Peyer's patch (tissue), 4 donors: ENCODE results near the gene TK2. TPM values are rescaled to one million over a fixed set of nuclear protein-coding genes. Genes with fewer than 3 reads are reported as not detected.
"Not testable (repeated sequence)": the region's sequence is repeated elsewhere in the genome, so short reads cannot be mapped to it uniquely, and the experiment has no call there.

Experiments used
- DNase-seq, 3 donors: peaks; one replicate each; pipeline ENCODE4 v3.0.0-alpha.2; 2017 to 2019
- H3K27ac ChIP-seq, 4 donors: fragments of 200-600 bp; sonication (generic); one replicate each; pipeline ENCODE4 v1.5.1; 2016 to 2019
- H3K27me3 ChIP-seq, 2 donors: fragments of 200-600 bp; sonication (generic); one replicate each; pipeline ENCODE4 v1.5.1; 2019
- H3K36me3 ChIP-seq, 3 donors: fragments of 200-600 bp; sonication (generic); one replicate each; pipeline ENCODE4 v1.5.1; 2016 to 2019
- H3K4me1 ChIP-seq, 4 donors: fragments of 200-600 bp; sonication (generic); one replicate each; pipeline ENCODE4 v1.5.1; 2016 to 2019
- H3K4me3 ChIP-seq, 4 donors: fragments of 200-600 bp; sonication (generic); 1 replicate in 3 of 4; 2 replicates in 1 of 4; pipeline ENCODE4 v1.5.1; 2016 to 2019; ENCODE audit warnings: mild to moderate bottlenecking in 1 of 4
- H3K9me3 ChIP-seq, 4 donors: fragments of 200-600 bp; sonication (generic); one replicate each; pipeline ENCODE4 v1.5.1; 2016 to 2019; ENCODE audit warnings: mild to moderate bottlenecking in 1 of 4
- CTCF ChIP-seq, 6 experiments: fragments of 450-650 bp in 4 of 6; fragments of 200-600 bp in 2 of 6; sonication (generic) in 1 of 6; IDR thresholded peaks; one replicate each; pipeline ENCODE4 v1.5.1; 2017 to 2019; ENCODE audit warnings: antibody characterized with exemption in 6 of 6, mild to moderate bottlenecking in 3 of 6, moderate library complexity in 1 of 6
- POLR2A ChIP-seq, 2 donors: fragments of 450-650 bp; IDR thresholded peaks; one replicate each; pipeline ENCODE4 v1.5.1; 2017; ENCODE audit warnings: antibody characterized with exemption in 2 of 2, mild to moderate bottlenecking in 2 of 2, moderate library complexity in 2 of 2
- total RNA-seq, 4 donors: library from RNA; depleted of rRNA; stranded (reverse); fragments of >200 nt; gene quantifications; one replicate each; pipeline ENCODE4 v1.1.0, GENCODE V29; 2016

Gene TK2
- total RNA-seq, 4 donors from 2014 or later: 22.8 to 33.1 (median 27.1) TPM

- Histone ChIP-seq H3K27ac (no peak overlapping the region), H3K27me3 (no peaks in the 10 kb centered on the region), H3K4me1 (no peaks in the 10 kb centered on the region), H3K4me3 (no peak overlapping the region), H3K36me3 (peaks cover 0 to 28% (median 0%) of the 10 kb centered on the region in 3 donors), H3K9me3 (no peaks in the 10 kb centered on the region)
- TF ChIP-seq POLR2A (IDR thresholded peaks at IDR 0.05) (no peak), CTCF (IDR thresholded peaks at IDR 0.05) (no peak)
- DNase-seq: no peak
These were observed 18.4 kb upstream of the TK2 start for GRCh38 chr16:66568355-66568754.

- DNase-seq, H3K27ac ChIP-seq, H3K4me3 ChIP-seq, H3K9me3 ChIP-seq, H3K4me1 ChIP-seq, H3K27me3 ChIP-seq: not testable (repeated sequence)
- peaks cover 0 to 28% (median 0%) of the 10 kb centered on the region in 3 donors for H3K36me3 ChIP-seq
These were observed 17.3 kb upstream of the TK2 start for GRCh38 chr16:66567270-66567669.

GRCh38 chr16:66566051-66566901 is 16.4 kb upstream of the TK2 start, which contains the start of gene CMTM1:
CMTM1 (plus strand) TSS chr16:66566439; CDS start chr16:66566514, 75 bp downstream.
- Histone ChIP-seq H3K9me3 (no peaks in the 10 kb centered on the region), H3K4me3 (no peak within 1 kb of the TSS), H3K4me1 (peaks cover 0 to 4% (median 0%) of the 10 kb centered on the region in 4 donors), H3K36me3 (peaks cover 0 to 28% (median 0%) of the 10 kb centered on the region in 3 donors), H3K27ac (no peak within 1 kb of the TSS), H3K27me3 (no peaks in the 10 kb centered on the region)
- DNase-seq: no peak
- TF ChIP-seq POLR2A (IDR thresholded peaks at IDR 0.05) (no peak), CTCF (IDR thresholded peaks at IDR 0.05) (no peak)

GRCh38 chr16:66563574-66564334 is 13.8 kb upstream of the TK2 start:
- H3K27ac ChIP-seq: no peak overlapping the region
- H3K9me3 ChIP-seq: no peaks in the 10 kb centered on the region
- TF ChIP-seq CTCF (IDR thresholded peaks at IDR 0.05): no peak
- no peak for TF ChIP-seq POLR2A (IDR thresholded peaks at IDR 0.05)
- no peaks in the 10 kb centered on the region for H3K27me3 ChIP-seq
- H3K36me3 ChIP-seq: peaks cover 0 to 28% (median 0%) of the 10 kb centered on the region in 3 donors
- H3K4me3 ChIP-seq: no peak overlapping the region
- H3K4me1 ChIP-seq: peaks cover 0 to 4% (median 0%) of the 10 kb centered on the region in 4 donors
- no peak for DNase-seq

GRCh38 chr16:66562986-66563385 is 13.1 kb upstream of the TK2 start:
- H3K27me3 ChIP-seq: no peaks in the 10 kb centered on the region
- H3K27ac ChIP-seq: no peak overlapping the region
- H3K4me3 ChIP-seq: no peak overlapping the region
- peaks cover 0 to 33% (median 0%) of the 10 kb centered on the region in 3 donors for H3K36me3 ChIP-seq
- DNase-seq: no peak
- no peaks in the 10 kb centered on the region for H3K9me3 ChIP-seq
- H3K4me1 ChIP-seq: peaks cover 0 to 4% (median 0%) of the 10 kb centered on the region in 4 donors
- no peak for TF ChIP-seq CTCF (IDR thresholded peaks at IDR 0.05)
- no peak for TF ChIP-seq POLR2A (IDR thresholded peaks at IDR 0.05)

GRCh38 chr16:66562409-66562808 is 12.5 kb upstream of the TK2 start:
- no peak overlapping the region for H3K27ac ChIP-seq
- no peaks in the 10 kb centered on the region for H3K27me3 ChIP-seq
- H3K4me3 ChIP-seq: no peak overlapping the region
- DNase-seq: no peak
- peak in 2 of 6 experiments; percentile 14 to 24 for TF ChIP-seq CTCF (IDR thresholded peaks at IDR 0.05)
- TF ChIP-seq POLR2A (IDR thresholded peaks at IDR 0.05): no peak
- no peaks in the 10 kb centered on the region for H3K9me3 ChIP-seq
- H3K36me3 ChIP-seq: peaks cover 0 to 33% (median 0%) of the 10 kb centered on the region in 3 donors
- H3K4me1 ChIP-seq: peaks cover 0 to 4% (median 0%) of the 10 kb centered on the region in 4 donors
